Measurements from ENCODE around the gene NLN. TPM values are rescaled to one million over a fixed set of nuclear protein-coding genes. Genes with fewer than 3 reads are reported as not detected.

NLN gene
- total RNA-seq, 2 experiments from 2014 or later = 38.4 to 42.5 TPM

GRCh38 chr5:65765582-65765981 lies 43.6 kb downstream of the NLN start:
- TF ChIP-seq CTCF (IDR thresholded peaks at IDR 0.05) = no peak
- H3K27ac Mint-ChIP-seq = no peak overlapping the region
- DNase-seq (no peak), ATAC-seq (no peak)
- H3K9me3 Mint-ChIP-seq = peaks cover 2% of the 10 kb centered on the region
- CTCF ChIA-PET = interaction anchor here (1.4 kb wide), 1 partner anchor 23 kb away, joined by 4 read pairs; no protein-coding TSS in a partner anchor
- intact Hi-C loops (cut with micrococcal nuclease) = no loop called here
- POLR2A ChIA-PET = no interaction called here
- H3K36me3 Mint-ChIP-seq (ENCODE audit: low read depth) = peaks cover 31% of the 10 kb centered on the region
- no peak overlapping the region for H3K4me3 Mint-ChIP-seq
- H3K27me3 Mint-ChIP-seq = no peaks in the 10 kb centered on the region
- H3K4me1 Mint-ChIP-seq (ENCODE audit: low read depth) = peaks cover 14% of the 10 kb centered on the region

- ATAC-seq (peak; percentile 74), DNase-seq (peak; percentile 13)
- H3K4me3 Mint-ChIP-seq = no peak overlapping the region
- no peak for TF ChIP-seq CTCF (IDR thresholded peaks at IDR 0.05)
- no peak overlapping the region for H3K27ac Mint-ChIP-seq
- H3K36me3 Mint-ChIP-seq (ENCODE audit: low read depth) = peaks cover 29% of the 10 kb centered on the region
- CTCF ChIA-PET = interaction anchor here (0.7 to 1.4 kb wide), 2 partner anchors 24 to 233 kb away, joined by 3 to 4 read pairs; no protein-coding TSS in a partner anchor
- H3K4me1 Mint-ChIP-seq (ENCODE audit: low read depth) = peaks cover 10% of the 10 kb centered on the region
- intact Hi-C loops (cut with micrococcal nuclease) = no loop called here
- POLR2A ChIA-PET = no interaction called here
- no peaks in the 10 kb centered on the region for H3K27me3 Mint-ChIP-seq
- H3K9me3 Mint-ChIP-seq = peaks cover 2% of the 10 kb centered on the region
Observed at GRCh38 chr5:65766175-65766574, 44.2 kb downstream of the NLN start.

GRCh38 chr5:65766781-65767180 lies 44.8 kb downstream of the NLN start:
- intact Hi-C loops (cut with micrococcal nuclease) = no loop called here
- CTCF ChIA-PET = no interaction called here
- Mint-ChIP-seq H3K27ac (no peak overlapping the region), H3K4me3 (no peak overlapping the region), H3K27me3 (no peaks in the 10 kb centered on the region), H3K36me3 (ENCODE audit: low read depth) (peaks cover 29% of the 10 kb centered on the region), H3K9me3 (peaks cover 2% of the 10 kb centered on the region), H3K4me1 (ENCODE audit: low read depth) (peaks cover 10% of the 10 kb centered on the region)
- ATAC-seq (no peak), DNase-seq (no peak)
- POLR2A ChIA-PET = no interaction called here
- no peak for TF ChIP-seq CTCF (IDR thresholded peaks at IDR 0.05)

GRCh38 chr5:65767565-65767964 lies 45.6 kb downstream of the NLN start:
- Mint-ChIP-seq H3K4me1 (ENCODE audit: low read depth) (peaks cover 10% of the 10 kb centered on the region), H3K36me3 (ENCODE audit: low read depth) (peaks cover 29% of the 10 kb centered on the region), H3K4me3 (no peak overlapping the region), H3K27me3 (no peaks in the 10 kb centered on the region), H3K9me3 (peaks cover 2% of the 10 kb centered on the region), H3K27ac (no peak overlapping the region)
- ChIA-PET POLR2A (no interaction called here), CTCF (no interaction called here)
- intact Hi-C loops (cut with micrococcal nuclease) = no loop called here
- DNase-seq (no peak), ATAC-seq (no peak)
- no peak for TF ChIP-seq CTCF (IDR thresholded peaks at IDR 0.05)

GRCh38 chr5:65768723-65769346 lies 46.8 kb downstream of the NLN start:
- H3K4me1 Mint-ChIP-seq (ENCODE audit: low read depth) = peaks cover 10% of the 10 kb centered on the region
- peaks cover 24% of the 10 kb centered on the region for H3K36me3 Mint-ChIP-seq (ENCODE audit: low read depth)
- TF ChIP-seq CTCF (IDR thresholded peaks at IDR 0.05) = no peak
- POLR2A ChIA-PET = interaction anchor here (0.8 kb wide), 1 partner anchor 127 kb away, joined by 3 read pairs; no protein-coding TSS in a partner anchor
- H3K9me3 Mint-ChIP-seq = peaks cover 2% of the 10 kb centered on the region
- ATAC-seq = no peak
- no peaks in the 10 kb centered on the region for H3K27me3 Mint-ChIP-seq
- no peak overlapping the region for H3K27ac Mint-ChIP-seq
- no peak overlapping the region for H3K4me3 Mint-ChIP-seq
- CTCF ChIA-PET = no interaction called here
- no peak for DNase-seq
- intact Hi-C loops (cut with micrococcal nuclease) = no loop called here

Measured in activated CD8-positive, alpha-beta T cell treated with anti-CD3 and anti-CD28 coated beads for 36 hours (primary cell).